Lower leg skin (tissue), 3 donors: ENCODE measurements around the gene PLA2G12A.

ENCODE experiments used
- CTCF ChIP-seq, 3 donors: fragments of 450-650 bp; IDR thresholded peaks; one replicate each; pipeline ENCODE4 v1.5.1; 2016; ENCODE audit warnings: antibody characterized with exemption in 3 of 3, mild to moderate bottlenecking in 3 of 3, moderate library complexity in 2 of 3
- POLR2A ChIP-seq, 2 donors: fragments of 450-650 bp; IDR thresholded peaks; one replicate each; pipeline ENCODE4 v1.6.1; 2016 to 2017; ENCODE audit warnings: antibody characterized with exemption in 2 of 2, mild to moderate bottlenecking in 1 of 2, moderate library complexity in 1 of 2

- TF ChIP-seq CTCF (IDR thresholded peaks at IDR 0.05) (no peak), POLR2A (IDR thresholded peaks at IDR 0.05) (no peak)
Measured at GRCh38 chr4:109733728-109734127, 3.9 kb upstream of the PLA2G12A start.
